HG02885 (cell line): Measurements from ENCODE around the gene APP.

Experiments used
- ATAC-seq: cut with Tn5 transposase; IDR thresholded peaks from one replicate; pipeline ENCODE4 v1.9.1; 2021; ENCODE audit warnings: mild to moderate bottlenecking; ENCODE audit not compliant: unreplicated experiment, poor library complexity

Gene APP

DNA sequence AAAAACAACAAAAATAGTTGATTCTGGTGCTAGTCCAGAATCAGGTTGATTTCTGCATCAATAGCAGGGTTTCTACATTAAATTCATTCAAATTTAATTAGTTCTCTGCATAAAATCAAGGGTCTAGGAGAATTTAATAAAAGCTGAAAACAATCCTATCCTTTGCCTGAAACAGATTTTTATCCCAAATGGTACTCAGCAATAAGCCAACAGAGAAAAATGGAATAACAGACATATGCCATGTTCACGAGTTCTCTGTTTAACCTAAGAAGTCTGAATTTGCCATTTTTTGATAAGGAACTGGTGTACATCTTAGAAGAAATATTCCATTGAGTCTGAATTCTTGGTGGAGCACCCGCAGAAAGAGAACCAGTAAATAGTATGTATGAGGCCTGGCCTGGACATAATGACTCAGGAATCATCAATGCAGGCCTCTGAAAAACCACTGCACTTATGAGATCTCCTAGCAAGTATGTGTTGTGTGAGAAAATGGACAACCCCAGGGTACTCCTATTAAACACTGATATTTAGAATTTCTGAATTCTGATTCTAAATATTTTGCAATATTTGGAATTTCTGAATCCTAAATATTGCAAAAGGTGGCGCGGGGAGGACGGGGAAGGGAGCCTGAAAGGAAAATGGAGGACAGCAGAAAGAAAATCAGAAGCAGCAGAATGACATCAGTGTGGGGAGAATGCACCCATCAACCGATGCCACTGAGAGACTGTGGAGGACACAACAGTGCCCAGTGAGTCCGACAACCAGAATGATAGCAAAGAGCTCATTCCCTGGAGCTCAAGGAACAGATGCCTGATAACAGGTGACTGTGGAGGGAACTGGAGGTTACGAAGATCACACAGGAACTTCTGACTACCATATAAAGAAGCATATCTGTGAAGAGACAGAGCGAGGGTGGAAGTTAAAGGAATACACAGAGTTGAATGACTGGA is 97.6 kb downstream of the APP start:
- ATAC-seq: no peak

DNA sequence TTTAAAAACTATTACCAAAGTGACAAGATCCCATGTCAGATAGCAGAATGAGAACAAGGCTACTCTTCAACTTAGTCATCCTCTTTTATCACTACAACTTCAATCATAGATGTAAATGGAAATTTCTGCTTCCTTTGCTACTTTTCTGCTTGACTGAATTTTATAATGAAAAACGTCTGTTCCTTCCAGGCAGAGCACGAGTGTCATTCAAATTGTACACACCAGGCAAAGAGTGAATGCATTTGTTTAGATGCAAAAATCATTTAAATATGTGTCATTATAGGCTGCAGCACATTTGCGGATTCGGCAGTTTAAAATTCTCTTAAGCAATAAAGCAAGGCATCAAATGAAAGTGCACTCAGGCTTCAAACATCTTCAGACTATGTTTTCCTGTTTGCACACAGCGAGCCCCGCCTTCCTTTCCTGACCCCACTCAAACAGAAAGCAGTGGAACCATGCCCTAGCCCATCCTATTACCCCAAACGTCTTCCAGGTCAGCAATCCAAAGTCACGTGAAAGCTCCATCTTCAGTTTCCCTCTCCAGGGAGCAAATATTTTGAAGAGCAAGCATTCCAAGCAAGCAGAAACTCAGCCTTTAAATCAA is 99.6 kb downstream of the APP start:
- no peak for ATAC-seq

DNA sequence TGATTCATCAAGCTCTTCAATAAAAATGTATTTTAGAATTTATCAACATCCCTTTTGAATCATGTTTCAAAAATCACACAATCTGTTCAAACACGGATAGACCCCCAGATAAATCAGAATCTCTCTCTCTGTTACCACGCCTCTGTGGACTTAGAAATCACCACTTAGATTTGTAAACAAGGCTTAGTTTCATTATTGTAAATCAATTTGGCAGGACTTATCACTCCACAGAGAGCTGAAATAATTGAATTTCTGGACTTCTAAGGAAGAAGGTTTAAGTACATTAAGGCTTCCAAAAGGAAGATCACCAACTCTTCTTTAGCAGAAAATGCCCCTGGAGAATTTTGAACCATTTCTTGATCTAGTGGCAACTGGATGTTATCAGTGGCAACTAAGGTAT is 100.4 kb downstream of the APP start:
- ATAC-seq: no peak

DNA sequence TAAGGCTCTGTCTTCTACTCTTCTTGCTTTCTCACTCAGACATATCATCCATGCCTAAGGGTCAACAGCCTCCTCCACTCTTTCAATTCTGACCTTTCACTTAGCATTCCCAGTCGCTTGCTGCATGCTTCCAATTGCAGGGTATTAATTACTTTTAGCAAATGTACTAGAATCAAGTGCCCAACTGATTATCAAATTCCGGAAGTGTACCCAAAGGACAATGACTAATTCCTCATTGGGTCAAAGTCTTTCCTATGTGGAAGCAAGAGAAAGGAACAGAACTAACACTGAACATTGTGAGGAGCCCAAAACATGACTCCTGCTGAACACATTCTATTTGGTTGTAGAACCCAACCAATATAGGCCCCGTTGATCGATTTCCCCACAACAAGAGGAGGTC is 101.8 kb downstream of the APP start:
- ATAC-seq: no peak

DNA sequence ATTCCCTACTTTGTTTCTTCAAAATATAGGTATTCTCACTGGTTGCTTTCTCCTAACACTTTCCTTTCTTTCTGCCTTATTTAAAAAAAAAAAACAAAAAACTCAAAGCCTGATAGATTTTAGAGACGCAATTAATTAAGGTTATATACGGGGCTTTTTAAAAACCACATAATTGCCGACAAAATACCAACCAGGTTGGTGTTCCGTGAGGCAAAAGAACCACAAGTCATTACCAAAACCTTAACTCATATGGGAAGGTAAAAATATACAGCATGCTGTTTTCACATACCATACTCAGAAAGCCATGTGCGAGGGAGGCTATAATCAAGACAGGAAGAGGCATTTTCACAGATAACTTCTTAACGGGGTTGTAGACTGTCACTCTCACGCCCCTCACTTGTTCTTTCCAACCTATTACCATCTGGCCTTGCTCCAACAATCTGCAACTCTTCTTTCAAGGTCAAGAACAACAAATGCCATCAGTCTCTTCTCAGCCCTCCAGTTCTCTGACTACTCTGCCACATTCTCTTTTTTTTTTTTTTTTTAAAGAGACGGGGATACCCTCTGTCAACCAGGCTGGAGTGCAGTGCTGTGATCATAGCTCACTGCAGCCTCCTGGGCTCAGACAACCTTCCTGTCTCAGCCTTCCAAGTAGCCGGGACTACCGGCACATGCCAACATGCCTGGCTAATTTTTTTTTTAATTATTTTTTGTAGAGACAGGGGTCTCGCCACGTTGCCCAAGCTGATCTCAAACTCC is 102.6 kb downstream of the APP start:
- no peak for ATAC-seq

DNA sequence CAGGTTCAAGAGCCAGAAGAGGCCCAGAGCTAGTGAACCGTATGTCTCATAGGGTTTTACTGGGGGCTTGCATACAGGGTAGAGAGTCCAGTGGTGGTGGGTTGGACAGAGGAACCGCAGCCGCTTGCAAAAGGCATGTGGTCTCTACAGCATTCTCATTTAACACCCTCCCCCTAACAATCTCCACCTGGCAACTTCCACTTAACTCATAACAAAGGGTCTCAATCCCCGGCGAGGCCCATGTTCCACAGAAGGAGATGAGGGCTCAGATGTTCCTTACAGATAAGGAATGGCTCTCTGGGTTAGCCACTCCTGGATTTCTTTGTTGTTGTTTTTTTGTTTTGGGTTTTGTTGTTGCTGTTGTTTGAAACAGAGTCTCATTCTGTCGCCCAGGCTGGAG is 106.1 kb downstream of the APP start:
- no peak for ATAC-seq

DNA sequence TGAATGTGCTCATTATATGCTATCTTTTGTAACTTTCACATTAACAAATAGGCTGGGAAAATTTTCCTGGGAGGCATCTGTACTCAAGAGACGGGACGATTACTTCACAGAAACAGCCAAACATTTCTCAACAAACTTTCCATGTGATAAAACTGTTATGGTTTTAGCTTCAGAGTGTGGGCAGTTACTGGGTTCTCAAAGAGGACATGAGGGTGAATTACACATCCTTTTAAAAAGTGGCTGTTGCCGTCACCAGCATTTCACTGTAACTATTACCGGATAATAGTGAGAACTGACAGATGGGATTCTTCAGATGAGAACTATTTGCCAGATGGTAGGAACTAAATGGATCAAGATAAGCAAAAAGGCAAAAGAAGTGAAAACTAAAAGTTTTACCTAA is 109.1 kb downstream of the APP start:
- no peak for ATAC-seq

DNA sequence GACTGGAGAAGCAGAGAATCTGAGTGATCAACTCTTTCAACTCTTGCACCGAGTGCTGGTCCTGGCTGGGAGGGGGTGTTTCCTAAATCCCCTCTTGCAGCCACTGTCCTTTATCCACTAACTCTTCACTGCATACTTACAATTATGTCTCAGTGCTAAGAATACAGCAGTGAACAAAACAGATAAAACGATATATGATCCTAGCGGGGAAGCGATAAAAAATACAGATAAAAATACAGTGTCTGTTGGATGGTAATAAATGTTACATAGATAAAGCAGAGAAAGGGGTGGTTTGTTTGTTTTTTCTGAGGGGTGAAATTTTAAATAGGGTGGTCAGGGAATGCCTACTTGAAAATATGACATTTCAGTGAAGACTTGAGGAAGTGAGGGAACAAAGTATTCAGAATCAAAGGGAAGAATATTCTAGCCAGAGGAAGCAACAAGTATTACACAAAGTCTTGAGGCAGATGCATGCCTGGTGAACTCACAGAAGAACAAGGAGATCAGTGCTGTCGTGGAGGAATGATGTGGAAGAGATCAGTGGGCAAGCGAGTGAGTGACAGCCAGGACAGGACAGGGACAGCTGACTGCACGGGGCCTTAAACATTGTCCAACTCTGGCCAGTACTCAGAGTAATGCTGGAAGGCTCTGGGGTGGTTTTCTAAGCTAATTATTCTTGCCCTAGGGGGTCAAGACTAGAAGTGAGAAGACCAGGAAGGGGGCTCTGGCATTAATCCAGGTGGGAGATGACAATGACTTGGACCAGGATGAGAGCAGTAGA is 110.0 kb downstream of the APP start:
- no peak for ATAC-seq

DNA sequence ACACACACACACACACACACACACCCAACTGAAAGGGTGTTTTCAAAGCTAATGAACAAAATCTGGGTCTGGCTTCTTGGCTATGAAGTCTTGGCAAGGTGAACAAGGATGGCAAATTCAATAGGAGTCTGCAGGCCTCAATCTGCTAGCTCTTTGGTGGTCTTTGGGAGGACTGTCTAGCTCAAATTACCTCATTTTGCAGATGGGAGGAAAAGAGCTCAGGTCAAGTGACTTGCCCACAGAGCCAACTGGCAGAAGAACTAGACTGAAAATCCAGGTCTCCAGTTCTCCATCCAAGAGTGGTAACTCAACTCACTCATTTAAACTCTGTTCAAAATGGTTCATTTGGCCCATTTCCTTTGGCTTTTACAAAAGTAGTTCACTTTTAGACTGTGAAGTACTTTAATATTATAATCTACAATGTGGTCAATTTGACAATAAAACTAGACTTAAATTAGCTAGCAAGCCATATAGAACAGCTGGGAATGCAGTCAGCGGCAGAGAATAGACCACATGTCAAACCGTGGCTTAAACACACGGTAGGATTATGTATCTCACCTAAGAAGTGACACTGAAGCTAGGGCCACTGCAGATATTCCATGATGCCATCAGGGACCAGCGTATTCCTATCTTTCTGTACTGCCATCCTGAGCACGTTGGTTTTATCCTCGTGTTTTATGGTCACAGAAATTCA is 112.9 kb downstream of the APP start:
- no peak for ATAC-seq

DNA sequence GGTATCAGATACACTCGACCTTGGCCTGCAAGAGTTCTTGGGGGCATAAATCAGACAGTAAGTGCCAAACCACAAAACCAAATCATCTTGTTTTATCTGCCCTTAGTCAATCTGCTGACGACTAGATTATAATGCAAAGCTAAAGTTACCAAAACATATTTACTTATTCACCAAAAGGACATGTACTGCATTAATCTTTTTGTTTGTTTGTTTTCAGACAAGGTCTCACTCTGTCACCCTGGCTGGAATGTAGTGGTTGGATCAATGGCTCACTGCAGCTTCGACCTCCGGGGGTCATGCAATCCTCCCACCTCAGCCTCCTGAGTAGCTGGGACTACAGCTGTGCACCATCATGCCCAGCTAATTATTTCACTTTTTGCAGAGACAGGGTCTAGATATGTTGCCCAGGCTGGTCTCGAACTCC is 114.7 kb downstream of the APP start:
- ATAC-seq: no peak

DNA sequence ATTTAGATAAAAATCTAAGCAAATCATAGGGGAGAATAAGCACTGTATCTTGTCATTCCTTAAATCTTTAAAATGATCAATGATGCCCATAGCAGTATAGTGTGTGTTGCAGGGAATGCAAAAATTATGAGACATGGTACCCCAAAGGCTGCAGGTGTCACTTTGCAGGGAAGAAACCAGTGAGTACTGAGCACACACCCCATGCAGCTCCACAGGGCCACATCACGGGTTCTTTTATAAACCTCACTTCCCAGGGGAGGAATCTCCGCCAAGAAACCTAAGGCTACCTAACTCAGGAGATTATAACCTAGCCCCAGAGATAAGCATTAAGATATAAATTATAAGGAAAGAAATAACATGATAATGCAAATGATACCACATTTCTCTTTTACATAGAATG is 115.6 kb downstream of the APP start:
- ATAC-seq: no peak

DNA sequence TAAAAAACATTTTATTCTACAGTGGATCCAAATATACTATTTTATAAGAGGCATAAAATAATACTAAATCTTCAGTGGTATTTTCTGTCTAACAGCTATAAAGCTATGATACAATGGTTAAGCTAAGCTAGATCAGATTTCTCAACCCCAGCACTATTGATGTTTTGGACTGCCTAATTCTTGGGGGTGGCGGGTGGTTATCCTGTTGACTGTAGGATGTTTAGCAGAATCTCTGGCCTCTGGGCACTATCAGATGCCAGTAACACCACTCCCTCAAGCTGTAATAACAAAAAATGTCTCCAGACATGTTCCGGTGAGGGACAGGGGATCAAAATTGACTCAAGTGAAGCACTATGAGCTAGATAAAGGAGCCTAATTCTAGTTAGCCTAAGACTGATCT is 118.5 kb downstream of the APP start:
- ATAC-seq: no peak

DNA sequence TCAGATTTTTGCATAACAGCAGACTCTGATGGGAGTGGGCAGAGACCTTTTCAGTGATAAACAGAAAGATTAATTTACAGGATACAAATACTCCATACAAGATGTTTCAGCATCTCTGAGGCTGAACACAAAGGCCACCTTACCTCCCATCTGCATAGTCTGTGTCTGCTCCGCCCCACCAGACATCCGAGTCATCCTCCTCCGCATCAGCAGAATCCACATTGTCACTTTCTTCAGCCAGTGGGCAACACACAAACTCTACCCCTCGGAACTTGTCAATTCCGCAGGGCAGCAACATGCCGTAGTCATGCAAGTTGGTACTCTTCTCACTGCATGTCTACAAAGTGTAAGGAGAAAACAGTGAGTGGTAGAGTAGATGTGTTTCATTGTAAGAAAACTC is 119.7 kb downstream of the APP start:
- no peak for ATAC-seq

DNA sequence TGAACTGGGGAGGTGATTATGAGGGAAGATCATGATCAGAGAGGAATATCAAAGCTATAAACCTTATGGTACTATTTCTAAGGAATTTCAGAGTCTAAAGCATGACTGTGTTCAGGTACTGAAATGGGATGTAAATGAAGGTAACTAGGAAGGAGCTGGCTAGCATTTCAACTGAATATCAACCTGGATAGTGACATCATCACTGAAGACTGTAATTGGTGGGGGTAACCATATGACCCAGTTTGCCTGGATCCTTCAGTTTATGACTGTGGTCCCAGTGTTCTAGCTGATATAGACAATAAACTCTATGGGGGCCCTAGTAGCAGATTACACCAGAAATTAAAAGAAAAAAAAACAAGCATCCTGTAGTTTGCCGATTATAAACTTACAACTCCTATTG is 120.8 kb downstream of the APP start:
- ATAC-seq: no peak

DNA sequence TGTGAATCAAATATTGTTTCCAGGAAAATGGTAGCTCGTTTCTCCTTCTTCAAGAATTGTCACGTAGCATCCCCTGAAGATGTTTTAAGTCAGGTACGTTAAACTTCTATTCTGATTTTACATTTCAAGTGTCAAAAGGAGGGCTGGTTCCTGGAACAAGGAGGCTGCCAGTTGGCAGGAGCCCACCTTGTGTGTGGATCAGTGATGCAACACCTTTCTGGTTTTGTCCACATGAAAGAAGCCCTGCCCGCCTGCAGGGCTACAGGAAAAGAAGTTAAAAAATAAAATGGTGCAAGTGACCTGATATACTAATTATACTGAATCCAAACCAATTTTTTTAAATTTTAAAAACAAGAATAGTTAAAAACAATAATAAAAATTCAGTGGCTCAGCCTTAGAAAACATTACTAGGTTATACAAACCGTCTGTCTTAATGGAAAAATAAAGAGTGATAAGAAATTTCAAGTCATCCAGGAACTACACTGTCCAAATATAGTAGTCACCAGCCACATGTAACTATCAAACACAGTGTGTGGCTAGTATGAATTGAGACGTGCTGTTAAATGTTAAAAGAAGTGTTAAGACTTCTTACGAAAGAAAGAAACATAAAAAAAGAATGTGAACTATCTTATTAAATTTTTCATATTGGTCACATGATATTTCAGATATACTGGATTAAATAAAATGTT is 123.1 kb downstream of the APP start:
- ATAC-seq: no peak

DNA sequence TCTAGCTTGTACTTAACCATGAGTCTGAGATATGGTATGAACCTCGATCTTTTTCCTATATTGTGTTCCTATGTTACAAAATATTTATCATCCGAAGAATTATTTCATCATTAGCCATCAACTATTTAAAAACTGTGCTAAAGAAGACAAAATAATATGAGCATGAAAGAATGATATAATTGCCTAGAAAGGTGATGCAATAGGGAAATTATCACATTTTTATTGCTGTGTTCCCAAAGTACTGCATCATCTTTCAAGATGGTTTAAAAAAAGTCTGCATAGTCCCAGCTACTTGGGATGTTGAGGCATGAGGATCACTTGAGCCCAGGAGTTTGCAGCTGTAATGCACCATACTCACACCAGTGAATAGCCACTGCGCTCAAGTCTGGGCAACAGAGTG is 126.7 kb downstream of the APP start:
- no peak for ATAC-seq

DNA sequence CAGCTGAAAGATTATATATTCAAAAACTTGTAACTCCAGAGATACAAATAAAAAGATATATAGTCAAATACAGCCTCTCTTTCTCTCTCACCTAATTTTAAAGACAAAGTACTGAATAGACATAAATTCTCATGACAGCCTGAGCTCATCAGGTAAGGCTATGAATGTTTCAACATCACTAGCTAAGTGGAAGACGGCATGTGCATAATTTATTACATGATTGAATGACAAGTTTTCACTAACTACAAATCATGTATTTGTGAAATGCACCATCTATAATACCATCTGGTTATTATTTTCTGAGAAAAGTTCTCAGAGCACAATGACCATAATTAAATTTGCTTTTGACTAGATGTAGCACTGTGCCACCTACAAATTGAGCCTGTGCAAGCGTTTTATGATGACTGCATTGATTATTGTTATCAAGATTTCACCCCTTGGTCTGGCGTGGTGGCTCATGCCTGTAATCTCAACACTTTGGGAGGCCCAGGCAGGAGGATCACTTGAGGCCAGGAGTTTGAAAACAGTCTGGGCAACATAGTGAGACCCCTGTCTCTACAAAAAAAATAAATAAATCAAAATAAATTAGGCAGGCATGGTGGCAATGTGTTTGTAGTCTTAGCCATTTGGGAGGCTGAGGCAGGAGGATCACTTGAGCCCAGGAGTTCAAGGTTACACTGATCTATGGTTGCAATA is 128.2 kb downstream of the APP start:
- ATAC-seq: no peak

DNA sequence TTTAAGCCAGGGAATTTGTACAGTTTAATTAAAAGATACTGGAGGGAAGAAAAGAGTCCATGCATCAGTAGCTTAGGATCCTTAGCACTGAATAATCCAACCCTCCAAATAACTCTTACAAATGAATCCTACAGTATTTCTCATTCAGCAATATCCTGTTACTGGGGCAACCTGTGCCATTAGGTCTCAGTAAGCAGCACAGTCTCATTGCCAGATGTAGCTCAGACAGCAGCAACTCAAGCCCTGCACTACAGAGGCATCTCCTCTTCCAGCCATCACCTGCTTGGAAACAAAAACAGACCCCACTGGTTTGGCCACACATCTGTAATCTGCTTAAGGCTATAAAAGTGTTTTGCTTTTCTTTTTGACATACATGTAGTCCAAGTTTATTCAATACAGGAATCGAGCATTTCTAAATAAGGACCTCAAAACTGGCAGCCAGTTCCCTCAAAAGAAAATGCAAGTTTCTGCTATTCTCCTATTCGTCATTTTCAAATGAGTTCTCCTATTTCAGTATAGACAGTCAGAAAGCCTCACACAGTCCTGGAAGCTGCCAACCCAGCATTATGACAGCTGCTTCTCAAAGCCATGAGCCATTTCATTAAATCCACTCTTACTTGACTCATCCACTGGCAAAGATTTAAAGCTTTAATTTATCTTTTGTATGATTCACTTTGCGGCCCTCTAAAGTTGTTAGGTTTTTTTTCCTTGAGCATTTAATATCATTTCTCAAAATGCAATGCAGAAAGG is 129.0 kb downstream of the APP start:
- ATAC-seq: no peak
